Astrocyte of the hippocampus (primary cell): ENCODE measurements around the gene ETFBKMT.
"Not testable (repeated sequence)": the region's sequence is repeated elsewhere in the genome, so short reads cannot be mapped to it uniquely, and the experiment has no call there.

Source experiments
- DNase-seq: peaks from one replicate; pipeline ENCODE4 v3.0.0; 2011; ENCODE audit warnings: low read depth, low spot score

ETFBKMT gene

DNA sequence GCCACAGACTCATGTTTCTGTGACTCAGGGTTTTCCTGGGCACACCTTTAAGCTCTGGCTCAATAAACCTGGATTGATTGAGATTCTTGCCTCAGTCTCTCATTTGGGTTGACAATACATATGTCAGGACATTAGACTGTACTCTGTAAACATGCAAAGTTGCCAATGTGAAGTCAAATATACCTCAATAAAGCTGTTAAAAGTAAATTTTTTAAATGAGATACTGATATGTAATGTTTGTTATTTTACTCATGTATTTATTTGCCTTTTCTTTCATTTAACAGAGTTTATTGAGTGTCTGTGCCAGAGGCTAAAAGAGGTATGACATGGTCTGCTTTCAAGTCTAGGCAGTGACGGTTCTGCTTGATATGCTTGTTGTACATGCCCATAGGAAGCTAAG lies 3.7 kb upstream of the ETFBKMT start:
- no peak for DNase-seq

DNA sequence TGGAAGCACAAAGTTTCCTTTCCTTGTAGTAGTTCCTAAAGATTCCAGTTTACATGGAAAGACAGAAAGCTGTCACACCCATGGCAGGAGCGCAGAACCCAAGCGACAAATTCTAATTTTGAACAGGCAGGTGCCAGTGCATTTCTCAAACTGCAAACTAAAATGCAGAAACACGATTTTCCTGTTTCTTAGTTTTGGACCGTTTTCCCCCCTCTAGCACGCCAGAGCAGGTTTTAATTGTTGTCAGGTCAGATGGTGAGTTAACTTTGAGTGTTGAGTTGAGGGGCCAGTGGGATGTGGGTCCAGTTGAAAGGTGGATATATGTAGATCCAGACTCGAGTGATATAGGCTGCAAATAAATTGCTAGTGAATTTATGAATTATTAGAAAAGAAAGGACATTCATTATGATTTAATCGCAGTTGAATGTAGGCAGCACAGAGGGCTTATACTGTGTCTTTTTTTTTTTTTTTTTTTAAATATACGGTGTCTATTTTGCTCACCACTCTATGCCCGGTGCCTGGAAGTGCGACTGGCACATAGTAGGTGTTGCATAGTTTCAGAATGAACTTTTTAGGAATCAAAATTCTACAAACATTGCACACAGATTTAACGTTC lies 909 bp upstream of the ETFBKMT start:
- no peak for DNase-seq

DNA sequence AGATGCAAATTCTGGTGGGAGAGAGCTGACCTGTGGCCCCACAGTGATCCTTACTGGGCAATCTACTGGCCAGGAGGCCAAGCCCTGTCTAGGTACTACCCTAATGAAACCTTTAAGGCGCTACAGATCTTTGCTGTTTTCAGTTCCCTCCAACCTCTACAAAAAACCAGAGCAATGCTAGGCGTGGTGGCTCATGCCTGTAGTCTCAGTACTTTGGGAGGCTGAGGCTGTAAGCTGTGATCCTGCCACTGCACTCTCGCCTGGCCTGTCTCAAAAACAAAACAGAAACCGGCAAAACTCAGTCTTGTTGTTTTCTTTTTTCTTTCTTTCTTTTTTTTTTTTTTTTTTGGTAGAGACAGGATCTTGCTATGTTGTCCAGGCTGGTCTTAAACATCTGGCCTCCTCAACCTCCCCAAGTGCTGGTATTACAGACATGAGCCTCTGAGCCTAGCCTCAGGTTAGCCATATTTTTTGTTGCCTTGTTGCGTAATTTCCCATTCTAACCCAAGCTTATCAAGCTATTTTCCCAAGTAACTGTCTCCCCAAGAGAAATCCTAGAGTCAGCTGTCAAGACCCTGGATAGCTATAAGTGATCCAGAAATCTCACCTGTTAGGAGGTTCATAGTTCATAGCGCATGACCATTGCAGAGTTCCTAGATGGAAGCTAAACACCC lies 2.8 kb downstream of the ETFBKMT start:
- DNase-seq, result no peak

DNA sequence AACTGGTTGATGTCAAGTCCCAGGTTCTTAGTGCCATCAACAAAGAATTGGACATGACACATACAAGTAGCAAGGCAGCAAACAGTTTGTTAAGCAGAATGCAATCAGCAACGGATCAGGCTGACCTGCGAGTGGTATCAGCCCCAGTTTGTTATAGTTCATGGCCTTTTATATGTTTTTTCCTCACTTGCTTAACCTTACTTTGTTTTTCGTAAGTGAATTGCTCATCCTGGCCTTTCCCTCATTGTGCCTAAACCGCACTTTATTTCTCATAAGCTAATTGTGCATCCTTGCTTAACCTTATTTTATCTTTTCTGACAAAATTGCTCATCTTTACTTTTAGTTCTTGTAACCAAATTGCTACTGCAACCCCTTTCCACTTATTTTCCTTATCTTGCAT lies 4.1 kb downstream of the ETFBKMT start:
- no peak for DNase-seq

DNA sequence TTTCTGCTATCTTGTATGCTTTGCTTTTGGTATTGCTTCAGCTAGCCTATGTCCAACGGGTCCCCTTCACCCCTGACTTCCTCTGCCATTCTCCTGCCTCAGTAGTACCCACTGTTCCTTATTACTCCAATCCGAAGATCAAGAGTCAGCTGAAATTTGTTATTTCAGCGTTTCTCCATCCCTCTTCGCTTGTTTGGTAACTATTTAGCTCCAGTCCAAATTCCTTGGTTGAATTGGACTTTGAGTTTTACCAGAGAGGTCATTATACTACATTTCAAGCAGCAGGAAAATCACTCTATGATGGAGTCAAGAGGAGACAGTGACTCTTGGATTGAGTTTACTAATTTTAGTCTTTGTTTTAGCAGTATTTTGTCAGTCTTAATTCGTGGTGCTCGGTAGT lies 4.5 kb downstream of the ETFBKMT start:
- DNase-seq, result no peak

DNA sequence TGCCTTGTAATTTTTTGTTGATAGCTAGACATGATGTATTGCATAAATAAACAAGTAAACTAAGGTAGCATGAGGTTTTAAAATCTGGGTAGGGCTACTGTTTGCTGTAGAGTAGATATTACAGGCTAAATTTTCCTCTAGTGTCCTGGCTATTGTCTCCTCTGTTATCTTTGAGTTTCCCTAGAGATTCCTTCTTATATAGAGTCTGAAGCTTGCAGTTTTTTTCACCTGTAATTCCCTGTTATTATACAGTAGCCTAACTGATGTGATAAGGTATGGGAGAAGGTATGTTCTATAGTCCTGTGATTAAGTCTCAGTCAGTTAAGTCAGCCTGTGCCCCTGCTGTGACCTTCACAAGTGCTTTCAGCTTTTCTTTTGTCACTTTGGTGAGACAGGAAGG lies 9.5 kb downstream of the ETFBKMT start:
- no peak for DNase-seq

DNA sequence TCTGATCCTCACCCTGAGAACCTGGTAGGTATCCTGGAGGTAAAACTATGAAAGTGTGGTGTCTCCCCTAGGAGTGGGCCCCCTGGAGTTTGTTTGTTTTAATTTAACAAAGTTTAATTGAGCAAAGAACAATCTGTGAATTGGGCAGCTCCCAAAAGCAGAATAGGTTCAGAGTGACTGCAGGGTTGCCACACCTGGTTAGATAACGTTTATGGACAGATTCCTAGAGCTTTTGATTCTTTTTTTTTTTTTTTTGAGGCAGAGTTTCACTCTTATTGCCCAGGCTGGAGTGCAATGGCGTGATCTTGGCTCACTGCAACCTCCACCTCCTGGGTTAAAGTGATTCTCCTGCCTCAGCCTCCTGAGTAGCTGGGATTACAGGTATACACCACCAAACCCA lies 10.1 kb downstream of the ETFBKMT start:
- DNase-seq, result not testable (repeated sequence)

DNA sequence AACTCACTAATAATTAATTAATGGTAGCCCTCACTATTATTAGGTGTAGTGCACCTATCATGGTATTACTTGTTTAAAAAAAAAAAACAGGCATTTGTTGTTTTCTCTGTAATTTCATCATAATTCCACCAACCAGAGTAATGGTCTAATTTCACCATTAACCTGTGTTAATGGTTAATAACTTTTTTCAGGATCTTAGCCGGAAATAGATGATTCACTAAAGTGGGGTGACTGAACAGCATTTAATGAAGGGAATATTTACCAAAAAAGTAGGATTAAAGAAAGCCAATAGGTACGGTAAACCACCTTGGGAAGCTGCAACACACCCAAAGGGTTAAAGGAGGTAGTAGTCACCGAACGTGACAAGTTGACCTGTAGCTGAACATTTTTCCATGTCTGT lies 13.0 kb downstream of the ETFBKMT start:
- no peak for DNase-seq

DNA sequence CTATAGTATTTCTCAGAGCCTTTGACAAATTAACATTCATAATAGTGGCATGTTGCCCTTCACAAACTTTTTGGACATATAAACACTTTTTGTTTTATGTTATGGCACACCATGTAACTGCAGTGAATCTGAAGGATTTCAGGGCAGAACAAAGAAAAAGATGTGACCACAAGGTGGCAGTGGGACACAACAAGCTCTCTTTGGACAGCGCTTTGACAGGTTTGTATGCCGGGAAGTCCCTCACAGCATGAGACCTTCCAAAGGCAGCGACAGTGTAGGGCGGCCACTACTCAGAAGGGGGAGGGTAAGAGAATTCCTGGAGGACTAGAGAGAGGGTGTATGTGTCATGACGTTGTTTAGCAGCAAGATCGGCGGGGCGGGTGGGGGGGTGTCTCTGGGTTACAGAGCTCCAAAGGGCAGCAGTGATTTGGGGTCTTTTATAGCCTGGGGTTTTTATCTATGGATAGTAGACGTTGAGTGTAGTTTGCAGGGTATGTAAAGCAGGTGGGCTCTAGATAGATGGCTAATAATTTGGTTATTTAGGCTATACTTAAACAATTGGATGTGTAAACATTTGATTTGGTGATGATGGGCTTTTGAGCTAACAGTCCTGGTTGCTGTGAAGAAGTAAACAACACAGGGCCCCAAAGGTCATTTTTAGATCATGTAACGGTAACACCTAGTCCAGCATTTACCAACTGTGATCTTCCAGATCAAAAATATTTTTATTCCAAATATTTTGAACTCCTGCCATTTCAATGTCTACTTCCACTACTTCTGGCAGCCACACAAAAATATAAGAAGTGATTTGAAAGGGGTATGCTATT lies 22.9 kb downstream of the ETFBKMT start:
- peak; percentile 80 for DNase-seq

DNA sequence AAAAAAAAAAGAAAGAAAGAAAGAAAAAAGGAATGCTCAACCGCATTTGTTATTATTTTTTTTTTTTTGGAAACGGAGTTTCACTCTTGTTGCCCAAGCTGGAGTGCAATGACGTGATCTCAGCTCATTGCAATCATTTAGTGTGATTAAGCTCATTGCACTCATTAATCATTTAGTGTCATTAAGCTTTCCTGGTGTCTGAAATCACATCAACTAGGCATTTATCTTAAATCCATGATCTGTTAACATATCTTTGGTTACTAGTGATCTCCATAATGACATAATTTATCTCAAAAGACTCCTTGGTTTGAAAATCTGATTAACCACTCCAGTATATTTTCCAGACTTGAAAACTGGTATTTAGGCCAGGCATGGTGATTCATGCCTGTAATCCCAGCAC lies 26.3 kb downstream of the ETFBKMT start:
- DNase-seq, result no peak

DNA sequence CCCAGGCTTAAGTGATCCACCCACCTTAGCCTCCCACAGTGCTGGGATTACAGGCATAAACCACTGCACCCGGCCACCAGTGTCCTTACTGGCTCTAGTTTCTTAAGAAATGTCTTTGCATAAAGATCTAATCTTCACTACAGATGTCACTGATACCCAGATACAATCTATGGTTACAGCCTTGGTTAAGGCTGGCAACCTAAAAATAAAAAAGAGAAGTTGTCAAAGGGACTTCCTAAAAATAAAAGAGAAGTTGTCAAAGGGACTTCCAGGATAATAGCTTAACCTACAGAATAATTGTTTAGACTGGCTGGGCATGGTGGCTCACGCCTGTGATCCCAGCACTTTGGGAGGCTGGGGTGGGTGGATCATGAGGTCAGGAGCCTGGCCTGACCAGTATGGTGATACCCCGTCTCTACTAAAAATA lies 27.6 kb downstream of the ETFBKMT start:
- DNase-seq, result no peak

DNA sequence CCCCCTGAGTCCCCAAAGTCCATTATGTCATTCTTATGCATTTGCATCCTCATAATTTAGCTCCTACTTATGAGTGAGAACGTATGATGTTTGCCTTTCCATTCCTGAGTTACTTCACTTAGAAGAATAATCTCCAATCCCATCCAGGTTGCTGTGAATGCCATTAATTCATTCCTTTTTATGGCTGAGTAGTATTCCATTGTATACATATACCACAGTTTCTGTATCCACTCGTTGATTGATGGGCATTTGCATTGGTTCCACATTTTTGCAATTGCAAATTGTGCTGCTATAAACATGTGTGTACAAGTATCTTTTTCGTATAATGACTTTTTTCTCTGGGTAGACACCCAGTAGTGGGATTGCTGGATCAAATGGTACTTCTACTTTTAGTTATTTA lies 30.4 kb downstream of the ETFBKMT start:
- not testable (repeated sequence) for DNase-seq

DNA sequence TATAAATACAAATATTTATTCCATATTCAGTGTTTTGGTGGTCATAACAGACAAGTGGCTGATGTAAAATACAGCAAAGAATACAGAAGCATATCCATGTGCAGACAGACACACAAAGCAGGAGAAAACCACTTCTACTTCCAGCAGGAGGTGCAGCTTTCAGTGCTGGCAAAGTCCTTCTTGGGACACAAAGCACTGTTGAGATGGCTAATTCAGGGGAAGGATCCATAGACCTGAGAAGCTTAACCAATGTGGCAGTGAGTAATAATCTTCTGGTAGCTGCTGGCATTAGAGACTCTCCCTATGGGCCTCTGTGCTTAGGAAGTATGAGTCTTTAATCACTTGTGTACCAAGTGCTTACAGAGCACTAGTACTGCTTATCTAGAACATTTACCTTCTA lies 42.6 kb downstream of the ETFBKMT start:
- peak; percentile 7 for DNase-seq

DNA sequence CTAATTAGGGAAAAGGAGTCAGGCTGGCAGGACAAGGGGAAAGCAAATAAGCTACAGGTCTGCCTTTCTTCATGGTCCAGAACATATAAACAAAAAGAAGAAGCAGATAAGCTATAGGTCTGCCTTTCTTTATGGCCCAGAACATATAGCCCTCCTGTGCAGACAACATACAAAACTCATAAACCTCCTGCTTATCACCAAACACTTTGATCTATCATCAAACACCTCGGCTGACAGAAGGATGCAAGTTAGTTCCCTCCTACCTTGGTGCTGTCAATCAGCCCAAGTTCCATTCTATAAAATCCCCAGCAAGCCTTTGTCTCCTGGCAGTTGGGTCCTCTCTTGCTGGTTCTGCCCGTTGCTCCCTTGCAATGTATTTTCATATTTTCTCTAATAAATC lies 46.1 kb downstream of the ETFBKMT start:
- DNase-seq, result no peak

DNA sequence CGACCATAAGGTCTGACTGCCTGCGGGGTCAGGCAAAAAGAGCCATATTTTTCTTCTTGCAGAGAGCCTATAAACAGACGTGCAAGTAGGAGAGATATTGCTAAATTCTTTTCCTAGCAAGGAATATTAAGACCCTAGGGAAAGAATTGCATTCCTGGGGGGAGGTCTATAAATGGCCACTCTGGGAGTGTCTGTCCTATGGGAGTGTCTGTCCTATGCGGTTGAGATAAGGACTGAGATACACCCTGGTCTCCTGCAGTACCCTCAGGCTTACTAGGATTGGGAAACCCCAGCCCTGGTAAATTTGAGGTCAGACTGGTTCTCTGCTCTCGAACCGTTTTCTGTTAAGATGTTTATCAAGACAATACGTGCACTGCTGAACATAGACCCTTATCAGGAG lies 48.6 kb downstream of the ETFBKMT start:
- DNase-seq, result not testable (repeated sequence)

DNA sequence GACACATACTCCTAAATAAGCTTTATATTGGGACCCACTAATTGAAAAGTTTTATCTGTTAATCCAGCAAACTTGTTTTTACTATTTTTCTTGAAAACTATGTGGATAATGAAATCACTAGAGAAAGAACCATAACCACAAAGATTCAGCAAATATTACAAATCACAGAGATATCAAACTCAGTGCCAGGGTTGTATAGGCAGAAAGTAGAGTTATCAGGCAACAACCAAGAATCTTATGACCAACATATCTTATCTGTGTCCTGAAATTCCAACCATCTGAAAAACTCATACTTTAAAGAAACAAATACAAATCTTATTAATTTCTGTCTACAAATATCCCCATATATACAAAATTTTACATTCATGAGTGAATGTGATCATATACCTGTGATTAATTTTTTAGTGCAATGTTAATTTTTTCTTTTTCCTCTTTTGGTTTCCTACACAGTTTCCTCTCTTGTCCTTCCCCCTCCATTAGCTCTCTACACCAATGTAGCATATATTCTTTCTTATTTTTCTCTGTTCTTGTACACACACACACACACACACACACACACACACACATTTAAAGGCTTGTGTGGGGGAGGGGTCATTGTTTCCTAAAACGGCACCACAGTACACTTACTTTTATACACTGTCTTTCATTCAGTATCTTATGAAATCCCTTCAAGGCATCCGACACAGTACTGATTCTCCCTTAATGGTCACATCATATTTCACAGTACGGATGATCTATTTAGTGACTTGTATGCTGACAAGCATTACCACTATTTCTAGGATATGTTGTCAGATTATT lies 50.7 kb downstream of the ETFBKMT start:
- no peak for DNase-seq

DNA sequence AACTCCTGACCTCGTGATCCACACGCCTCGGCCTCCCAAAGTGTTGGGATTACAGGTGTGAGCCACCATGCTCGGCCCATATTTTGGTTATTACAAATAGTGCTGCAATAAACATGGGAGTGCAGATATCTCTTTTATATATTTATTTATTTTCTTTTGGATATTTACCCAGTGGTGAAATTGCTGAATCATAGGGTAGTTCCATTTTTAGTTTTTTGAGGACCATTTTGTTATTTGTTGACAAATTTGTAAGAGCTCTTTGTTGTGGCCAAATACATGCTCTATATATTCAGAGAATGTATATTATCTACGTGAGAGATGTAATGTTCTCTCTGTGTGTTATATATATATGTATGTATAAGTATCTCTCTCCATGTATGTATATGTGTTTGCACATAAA lies 53.4 kb downstream of the ETFBKMT start:
- no peak for DNase-seq

DNA sequence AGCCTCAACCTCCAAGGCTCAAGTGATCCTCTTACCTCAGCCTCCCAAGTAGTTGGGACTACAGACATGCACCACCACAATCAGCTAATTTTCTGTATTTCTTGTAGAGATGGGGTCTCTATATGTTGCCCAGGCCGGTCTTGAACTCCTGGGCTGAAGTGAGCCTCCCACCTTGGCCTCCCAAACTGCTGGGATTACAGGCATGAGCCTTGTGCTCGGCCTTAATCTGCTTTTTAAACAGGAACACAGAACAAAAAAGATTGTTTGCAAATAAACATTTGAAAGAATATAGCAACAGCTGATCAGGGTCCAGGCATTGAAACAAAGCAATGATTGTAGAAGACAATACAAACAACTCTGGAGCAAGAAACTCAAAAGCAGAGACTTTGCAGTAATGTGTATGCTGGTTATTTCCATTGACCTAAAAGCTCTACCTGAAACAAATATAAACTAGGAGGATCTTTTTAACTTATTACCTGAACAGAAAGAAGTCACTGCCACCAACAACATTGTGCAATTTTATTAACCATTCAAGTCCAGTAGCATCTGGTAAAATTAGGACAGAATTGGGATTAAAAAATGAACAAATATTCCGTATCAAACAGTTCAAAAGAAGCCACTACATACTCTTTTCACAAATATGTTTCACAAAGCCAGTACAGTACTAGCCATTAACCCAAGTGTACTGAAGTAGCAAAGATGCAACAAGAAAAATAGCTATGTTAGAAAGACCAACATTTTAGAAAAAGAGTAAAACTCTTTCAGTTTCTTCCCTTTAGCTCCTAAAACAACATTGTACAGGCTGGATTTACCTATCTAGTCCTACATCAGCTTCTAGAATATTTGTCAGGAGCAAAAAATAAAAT lies 55.2 kb downstream of the ETFBKMT start:
- no peak for DNase-seq

DNA sequence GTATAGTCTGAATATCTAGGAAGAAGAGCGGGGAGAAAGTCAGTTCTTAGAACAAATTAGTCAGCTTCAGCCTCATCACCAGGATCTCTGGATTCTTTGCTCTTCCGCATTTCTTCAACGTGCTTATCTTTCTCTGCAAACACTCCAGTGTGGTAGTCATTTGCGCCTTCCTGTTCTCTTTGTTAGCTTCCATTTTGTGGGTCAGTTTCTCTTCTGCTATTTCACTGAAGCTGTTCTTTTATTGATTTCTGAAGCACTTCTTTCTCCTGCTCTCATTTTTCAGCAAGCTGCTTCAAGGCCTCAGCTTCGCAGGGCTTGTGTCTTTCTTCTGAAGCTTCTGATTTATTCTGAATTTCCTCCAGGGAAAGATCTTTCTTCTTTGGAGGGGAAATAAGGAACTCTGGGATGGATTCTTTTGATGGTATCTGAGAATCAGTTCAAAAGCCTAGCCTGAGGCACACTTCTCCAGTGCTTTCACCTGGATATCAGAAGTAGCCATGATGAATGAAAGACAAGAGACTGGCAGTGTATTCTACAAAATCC lies 55.9 kb downstream of the ETFBKMT start:
- DNase-seq, result no peak

DNA sequence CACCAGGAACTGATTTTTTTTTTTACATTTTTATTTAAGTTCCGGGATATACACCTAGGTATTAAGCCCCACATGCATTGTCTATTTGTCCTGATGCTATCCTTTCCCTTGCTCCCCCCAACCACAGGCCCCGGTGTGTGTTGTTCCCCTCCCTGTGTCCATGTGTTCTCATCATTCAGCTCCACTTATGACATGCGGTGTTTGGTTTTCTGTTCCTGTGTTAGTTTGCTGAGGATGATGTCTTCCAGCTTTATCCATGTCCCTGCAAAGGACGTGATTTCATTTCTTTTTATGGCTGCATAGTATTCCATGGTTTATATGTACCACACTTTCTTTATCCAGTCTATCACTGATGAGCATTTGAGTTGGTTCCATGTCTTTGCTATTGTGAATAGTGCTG lies 57.5 kb downstream of the ETFBKMT start:
- not testable (repeated sequence) for DNase-seq
